ENCODE measurements around the gene SNX27.
"Not testable (repeated sequence)": the region's sequence is repeated elsewhere in the genome, so short reads cannot be mapped to it uniquely, and the experiment has no call there.

Gene SNX27

DNA sequence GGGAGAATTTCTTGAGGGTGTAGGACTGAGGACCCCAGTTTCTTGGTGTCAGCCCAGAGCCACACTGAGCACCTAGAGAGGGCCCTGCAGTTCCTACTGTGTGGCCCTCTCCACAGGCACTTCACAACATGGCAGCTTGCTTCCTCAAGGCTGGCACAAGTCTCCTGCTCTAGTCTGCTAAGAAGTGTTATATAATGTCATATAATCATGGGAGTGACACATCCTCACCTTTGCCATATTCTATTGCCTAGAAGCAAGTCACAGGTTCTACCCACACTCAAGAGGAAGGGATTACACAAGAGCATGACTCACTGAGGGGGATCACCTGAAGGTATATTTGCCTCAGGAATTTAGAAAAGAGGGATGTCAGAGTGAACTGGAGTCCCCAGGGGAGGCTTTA is 5.5 kb upstream of the SNX27 start:
- no peak for DNase-seq

DNA sequence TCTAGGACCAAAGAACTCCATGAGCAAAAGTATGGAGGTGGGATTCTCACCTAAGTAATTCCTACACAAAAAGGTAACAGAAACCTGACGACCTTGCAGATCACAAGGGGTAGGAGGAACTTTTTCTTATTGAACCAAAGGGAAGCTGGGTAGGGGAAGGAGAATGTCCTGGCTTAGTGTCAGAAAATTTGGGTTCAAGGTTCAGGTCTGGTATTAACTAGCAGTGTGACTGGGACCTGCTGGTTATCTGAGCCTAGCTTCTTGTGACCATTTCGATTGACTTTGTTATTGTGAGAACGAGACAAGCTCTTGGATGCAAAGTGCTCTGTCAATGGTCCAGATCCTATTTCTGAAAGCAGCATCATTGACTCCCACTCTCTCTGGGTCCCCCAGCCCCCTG is 5.0 kb upstream of the SNX27 start:
- DNase-seq: no peak

DNA sequence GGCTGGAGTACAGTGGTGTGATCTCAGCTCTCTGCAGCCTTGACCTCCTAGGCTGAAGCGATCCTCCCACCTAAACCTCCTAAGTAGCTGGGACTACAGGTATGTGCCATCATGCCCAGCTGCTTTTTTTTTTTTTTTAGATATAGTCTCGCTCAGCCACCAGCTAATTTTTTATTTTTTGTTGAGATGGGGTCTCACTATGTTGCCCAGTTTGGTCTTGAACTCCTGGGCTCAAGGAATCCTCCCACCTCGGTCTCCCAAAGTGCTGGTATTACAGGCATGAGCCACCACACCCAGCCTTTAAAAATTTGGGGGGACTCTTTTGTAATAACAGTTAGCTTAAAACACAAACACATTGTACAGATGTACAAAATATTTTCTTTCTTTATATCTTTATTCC is 1.7 kb upstream of the SNX27 start:
- no peak for DNase-seq

DNA sequence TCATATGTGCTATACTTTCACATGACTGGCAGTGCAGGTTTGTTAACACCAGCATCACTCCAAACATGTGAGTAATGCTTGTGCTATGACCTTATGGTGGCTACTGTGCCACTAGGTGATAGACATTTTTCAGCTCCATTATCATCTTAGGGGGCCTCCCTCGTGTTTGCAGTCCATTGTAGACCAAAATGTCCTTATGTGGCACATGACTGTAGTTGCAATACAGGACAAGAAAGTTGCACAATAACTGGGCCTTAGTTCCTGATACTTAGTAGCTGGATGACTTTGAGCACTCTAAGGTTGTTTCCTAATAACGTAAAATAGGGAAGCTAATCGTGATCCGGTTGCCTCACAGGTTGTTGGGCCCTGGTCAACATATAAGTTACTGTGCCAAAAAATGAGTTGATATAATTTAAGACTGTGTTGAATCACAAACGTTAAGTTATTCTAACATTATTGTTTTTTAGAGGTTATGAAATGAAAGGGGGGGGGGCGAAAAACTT is 511 bp upstream of the SNX27 start:
- DNase-seq: no peak

DNA sequence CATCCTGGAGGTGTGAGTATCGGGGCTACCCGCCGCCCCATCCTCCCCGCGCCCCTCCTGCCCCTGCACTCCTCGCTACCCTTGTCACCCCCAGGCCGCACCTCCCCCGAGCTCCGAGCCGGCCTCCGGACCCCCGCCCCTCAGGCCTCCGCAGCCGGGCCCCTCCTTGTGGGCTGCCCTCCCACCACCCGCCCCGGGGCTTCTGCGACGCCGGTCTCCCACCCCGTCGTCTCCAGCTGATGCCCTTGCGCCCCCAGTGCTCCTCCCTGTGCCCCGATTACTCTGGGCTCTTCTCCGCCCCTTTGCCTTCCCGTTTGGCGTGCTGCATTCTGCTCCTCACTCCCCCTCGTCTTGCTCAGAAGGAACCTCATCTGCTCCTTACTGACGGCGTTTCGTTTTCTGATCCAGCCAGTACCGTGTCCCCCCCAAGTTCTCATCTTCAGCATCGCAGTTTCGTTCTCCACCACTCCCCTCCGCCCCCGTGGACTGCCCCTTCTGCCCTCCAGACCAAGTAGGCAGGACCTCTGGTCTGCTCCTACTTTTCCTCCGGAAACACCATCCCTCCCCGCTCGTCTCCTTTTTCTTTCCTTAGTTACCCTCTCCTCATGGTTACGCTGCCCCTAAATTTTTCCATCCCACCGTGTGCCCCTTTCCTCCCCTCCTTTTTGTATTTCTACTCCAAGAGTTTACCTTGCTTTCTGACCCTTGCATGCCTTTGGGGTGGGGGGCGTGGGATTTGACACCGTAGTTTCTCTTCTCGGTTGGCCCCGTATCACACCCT is 841 bp downstream of the SNX27 start:
- no peak for DNase-seq

DNA sequence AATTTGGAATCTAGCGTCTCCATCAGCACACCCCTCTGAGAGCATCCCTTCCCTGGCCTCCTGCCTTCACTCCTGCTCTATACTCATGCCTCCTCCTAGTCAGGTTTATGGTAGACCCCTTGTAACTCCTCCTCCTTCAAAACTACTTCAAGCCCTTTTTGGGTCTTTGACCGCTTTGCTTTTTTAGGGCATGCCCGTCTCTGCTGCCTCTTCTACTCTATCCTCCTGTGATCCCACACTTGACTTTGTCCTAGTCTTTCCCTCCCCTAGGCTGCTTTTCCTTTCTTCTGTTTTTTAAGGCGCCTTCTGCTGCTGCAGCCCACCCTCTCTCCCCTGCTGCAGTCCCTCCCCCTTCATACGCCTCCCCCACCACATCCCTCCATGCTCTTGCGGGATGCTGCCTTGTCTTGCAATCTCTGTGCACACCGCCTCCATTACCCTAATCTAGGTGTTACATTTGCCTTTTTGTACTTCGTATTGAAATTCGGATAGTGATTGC is 1.5 kb downstream of the SNX27 start:
- DNase-seq: no peak

DNA sequence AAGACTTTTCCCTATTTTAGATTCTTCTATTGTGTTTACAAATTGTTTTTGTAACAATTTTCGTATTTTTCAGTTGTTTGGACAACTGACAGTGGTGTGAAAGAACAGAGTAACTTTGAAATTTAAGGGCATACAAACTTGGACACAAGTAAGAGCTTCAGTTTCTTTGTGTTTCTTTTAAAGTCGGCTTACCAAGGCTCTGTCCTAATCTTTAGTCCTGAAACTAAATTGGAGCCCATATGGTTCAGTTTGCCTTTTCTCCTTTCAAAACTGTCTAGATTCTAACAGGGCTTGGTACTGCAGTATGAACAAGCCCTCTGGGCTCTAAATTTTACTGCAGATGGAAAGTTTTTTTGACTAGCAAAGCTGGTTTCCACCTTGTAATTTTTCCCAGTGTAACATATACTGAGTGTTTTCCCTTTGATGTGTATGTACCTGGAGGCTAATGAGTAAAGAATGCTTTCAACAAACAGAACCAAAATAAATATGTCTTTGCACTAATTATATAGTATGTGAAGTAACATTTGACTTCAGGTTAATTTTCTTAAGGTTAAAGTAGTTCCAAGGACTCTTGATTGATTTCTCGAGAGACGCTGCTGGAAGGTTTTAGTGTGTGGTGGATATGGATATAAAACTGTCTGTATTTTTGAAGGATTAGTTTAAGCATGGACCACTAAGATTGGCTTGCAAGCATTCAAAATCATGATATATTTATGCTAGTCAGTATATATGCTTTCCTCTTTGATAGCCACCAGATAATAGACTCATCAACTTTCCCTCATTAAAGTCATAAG is 4.1 kb downstream of the SNX27 start:
- no peak for DNase-seq

DNA sequence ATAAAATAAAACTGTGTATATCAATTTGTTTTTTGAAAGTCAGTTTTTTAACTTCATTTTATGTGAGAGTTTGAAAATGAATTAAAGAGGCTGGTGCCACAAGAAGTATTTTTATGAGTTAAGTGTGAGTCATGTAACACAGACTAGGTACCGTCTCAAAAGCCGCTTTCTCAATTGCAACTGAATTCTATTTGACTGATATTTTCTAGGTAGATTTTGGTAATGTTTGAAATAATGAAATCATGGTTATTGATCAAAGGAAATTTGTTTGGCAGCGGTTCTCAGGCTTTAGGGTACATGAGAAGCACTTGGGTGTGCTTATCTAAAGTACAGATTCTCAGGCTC is 4.6 kb downstream of the SNX27 start:
- DNase-seq: no peak

DNA sequence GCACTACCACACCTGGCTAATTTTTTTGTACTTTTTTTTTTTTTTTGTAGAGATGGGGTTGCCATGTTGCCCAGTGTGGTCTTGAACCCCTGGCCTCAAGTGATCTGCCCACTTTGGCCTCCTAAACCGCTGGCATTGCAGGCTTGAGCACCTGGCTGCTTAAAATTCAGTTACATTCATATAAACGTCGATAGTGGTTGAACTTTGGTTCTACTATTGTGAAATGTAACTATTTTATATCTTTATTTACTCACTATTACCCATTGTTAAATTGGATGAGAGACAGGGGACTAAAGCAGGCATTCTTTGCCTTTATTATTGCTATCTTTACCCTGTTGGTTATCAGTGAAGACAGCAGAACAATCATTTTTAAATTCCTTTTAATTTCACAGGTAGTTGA is 6.2 kb downstream of the SNX27 start:
- no peak for DNase-seq

DNA sequence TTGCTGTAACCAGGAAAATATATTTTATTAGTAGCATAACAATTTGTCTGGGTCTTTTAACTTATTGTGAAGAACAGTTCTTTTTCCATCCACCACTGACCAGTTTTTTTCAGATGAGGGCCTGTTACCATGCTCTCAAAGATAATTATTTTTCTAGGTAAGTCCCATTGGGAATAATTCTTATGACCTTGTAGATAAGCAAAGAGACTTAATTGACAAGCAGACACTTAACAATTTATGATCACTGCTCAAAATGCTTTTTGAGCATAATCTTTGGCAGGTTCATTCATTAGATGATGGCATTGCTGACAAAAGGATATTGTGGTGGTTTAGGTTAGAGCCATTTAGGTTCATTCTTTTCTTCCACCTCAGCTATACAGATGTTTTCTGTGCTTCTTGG is 6.6 kb downstream of the SNX27 start:
- no peak for DNase-seq

DNA sequence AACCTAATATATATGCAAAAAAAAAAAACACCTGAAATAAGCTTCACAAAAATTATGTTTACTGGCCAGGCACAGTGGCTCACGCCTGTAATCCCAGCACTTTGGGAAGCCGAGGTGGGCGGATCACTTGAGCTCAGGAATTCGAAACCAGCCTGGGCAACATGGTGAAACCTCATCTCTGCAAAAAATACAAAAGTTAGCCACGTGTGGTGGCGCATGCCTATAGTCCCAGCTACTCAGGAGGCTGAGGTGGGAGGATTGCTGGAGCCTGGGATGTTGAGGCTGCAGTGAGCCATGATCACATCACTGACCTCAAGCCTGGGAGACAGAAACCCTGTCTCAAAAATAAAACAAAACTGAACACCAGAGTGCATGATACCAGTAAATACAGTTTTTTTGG is 7.1 kb downstream of the SNX27 start:
- DNase-seq: not testable (repeated sequence)

DNA sequence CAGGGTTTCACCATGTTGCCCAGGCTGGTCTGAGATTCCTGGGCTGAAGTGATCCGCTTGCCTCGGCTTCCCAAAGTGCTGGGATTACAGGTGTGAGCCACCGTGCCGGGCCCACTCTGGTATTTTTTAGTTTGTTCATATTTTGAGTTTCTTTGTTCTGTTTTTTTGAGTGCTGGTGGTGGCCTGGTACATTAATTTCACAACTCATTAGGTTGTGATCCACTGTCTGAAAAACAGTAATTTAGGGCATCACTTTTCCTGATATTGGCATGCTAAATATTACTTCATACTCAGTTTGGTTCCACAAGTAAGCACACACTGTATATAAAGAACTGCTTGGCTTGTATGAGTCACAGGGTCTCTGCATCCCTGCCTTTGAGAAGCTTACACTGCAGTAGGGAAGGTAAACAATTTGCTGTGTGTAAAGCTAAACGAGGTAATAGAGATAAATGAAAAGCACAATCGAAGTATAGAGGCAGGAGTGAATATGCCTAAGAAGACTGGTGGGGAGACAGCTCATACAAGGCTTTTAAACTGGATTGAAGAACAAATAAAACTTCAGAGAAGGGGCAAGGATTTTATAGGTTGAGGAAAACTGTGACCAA is 7.7 kb downstream of the SNX27 start:
- DNase-seq: no peak

DNA sequence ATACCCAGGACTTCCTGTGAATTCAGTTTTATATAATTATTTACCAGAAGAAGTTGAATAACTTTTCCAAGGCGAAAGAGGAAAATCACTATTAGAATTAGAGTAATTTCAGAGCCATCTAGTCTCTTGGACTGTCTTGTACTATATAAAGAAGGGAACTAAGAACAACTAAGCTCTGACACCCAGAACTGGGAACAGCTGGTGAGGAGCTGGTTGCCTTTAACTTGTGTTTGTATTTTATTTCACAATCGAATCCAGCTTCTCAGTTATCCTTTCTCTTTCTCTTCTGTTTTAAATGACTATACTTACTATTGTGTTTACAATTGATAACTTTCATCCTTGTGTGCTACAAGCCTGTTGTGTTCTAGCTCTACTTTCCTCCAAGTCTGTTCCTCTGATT is 8.4 kb downstream of the SNX27 start:
- DNase-seq: no peak

DNA sequence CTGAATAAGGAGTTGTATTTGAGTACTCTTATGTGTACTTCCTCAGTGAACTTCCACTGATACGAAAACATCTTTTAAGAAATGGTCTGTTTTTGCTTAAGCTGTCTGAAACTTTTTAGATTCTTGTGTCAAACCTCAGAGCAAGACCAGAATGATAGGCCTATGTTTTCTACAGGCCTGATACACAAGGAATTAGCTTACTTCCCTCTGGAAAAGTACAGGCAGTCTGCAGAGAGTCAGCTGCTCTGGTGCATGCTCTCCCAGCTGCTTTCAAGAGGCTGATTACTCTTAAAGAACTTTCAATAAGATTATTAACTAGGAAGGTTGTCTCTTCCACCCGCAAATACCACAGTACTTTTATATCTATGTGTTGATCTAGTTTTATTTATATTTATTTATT is 9.5 kb downstream of the SNX27 start:
- DNase-seq: no peak

DNA sequence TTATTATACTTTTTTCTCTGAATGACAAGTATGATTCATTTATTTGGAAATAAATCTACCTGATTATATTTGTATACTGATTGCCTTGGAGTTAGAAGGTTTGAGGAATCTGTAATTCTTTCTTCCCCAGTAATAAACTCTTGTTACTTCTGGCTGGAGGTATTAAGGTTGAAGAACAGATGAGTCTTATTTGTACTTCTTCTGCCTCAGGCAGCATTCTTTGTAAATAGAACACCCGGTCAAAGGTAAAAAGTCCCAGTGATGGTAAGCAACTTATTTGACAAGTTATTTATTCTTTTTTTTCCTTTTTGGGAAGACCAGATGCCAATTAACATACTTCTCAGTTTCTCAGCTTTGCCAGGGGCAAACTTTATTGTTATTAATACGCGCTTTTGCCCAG is 12.9 kb downstream of the SNX27 start:
- no peak for DNase-seq

DNA sequence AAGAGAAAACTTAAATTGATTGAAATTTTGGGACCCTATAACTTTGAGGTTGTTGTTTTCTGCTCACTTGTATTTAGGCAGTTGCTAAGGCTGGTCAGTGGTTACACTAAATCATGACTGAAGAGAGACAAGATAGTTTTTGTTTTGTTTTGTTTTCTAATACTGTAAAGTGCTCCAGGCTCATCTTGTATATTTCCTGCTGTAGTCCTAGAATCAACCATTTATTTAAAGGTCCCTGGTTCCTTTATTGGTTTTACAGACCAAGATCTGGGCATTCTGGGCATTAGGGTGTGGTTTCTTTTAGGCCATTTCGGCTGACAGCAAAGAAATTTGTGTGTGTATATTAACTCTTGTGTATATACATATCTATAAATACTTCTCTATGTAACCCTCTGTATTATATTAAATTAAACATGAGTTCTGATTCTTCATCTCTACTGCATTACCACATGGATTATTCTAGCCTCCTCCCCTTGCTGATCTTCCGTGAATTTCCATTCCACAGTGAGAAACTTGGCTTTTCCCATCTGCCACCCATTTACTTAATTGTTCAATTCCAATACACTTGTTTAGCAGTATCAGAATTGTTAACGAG is 15.0 kb downstream of the SNX27 start:
- no peak for DNase-seq

DNA sequence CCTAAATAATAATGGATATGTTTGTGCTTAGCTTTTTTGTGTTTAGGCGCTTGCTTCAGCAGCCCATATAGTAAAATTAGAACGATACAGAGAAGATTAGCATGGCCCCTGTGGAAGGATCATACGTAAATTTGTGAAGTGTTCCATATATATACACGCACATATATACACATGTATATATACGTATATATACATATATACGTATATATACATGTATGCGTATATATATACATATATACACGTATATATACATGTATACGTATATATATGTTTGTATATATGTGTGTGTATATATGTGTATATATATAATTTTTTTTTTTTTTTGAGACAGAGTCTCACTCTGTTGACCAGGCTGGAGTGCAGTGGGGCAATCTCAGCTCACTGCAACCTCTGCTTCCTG is 17.4 kb downstream of the SNX27 start:
- DNase-seq: no peak

DNA sequence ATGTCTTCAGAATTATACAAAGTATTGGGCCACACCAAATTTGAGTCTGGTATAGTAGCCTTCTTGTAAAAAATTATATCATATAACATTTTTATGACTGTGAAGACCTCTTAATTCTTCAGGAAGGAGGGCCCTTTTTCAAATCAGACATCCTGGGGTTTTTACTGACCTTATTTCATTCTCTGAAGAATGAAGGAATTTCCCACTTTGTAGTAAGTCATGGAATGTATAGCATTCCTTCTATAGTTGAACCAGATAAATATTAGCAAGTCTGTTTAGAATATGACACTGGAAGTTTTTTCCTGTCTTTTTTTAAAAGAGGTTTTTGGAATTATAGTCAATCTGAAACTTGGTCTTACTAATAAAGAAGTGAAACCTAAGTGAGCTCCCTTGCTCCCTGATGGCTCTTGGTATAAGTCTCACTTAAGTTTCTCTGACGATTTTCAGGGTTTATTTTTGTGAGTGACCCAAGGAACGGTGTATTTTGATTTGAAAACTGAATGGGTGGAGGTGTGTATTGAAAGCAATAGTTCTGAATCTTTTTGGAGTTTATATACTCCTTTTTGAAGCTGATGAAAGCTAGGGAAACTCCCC is 23.7 kb downstream of the SNX27 start:
- no peak for DNase-seq

DNA sequence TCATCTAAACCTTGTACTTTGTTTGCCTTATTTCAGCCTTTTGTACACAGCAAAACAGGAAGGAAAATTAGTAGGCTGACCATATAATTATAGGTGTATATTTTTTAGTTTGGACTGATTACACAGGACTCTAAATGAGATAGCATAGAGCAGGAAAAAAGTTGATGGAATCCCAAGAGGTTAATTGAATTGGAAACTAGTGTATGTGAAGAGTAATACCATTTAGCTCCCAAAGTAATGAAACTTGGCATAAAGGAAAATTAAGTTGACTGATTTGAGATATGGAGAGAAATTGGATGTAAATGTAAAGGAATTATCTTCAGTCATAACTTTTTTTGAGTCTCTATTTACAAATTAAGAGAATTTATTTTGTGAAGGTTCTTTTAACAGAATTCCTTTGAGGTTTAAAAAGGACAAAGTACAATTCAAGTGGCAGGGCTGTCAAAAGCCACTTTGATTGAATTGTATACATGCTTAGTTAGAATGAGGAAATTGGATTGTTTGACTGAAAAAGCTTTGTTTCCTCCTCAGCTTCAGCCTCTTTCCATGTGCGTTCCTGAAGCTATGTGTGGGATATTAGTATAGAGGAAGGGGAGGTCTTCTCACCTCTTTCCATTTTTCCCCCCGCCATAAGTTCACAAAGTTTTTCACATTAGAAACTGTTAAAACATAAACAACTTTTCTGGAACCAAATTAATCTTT is 26.4 kb downstream of the SNX27 start:
- no peak for DNase-seq

DNA sequence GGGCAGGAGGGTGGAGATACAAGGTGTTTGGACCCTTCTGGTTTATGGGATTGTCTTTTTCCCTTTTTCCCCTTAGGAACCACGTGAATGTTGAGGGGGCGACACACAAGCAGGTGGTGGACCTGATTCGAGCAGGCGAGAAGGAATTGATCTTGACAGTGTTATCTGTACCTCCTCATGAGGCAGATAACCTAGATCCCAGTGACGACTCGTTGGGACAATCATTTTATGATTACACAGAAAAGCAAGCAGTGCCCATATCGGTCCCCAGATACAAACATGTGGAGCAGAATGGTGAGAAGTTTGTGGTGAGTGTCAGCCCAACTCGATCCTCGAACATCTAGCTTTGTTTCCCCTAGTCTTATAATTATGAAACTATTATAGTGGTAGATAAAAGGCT is 27.0 kb downstream of the SNX27 start:
- no peak for DNase-seq

DNA sequence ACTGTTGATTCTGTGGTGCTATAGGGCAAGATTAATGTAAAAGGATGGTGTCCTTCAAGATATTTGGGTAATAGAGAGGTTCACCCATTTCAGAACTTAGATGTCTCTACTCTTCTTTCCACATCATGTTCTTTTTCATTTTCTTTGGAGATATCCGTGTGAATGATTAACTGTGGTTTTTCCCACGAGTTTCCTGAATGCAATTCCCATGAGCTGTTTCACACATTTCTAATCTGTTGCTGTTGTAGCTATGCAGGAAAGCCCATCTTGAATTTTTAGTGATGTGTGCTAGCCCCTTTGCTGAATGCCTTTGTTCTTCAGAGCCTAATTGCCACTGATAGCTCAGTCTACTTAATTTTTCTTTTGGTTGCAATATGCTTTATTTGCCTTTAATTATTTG is 27.6 kb downstream of the SNX27 start:
- DNase-seq: no peak

DNA sequence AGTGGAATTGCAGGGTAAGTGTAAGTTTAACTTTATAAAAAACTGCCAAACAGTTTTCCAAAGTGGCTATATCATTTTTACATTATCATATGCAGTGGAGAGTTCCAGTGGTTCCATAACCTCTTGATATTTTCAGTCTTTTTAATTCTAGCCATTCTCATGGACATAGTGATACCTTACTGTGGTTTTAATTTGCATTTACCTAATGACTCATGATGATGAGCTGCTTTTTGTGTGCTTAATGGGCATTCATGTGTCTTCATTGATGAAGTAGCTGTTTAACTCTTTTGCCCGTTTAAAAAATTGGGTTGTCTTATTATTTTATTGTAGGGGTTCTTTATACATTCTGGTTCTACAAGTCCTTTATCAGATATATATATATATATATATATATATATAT is 29.4 kb downstream of the SNX27 start:
- no peak for DNase-seq

Measured in COR-L47 (cell line).